GM21526 (cell line): ENCODE measurements around the gene RPS5.
"Not testable (repeated sequence)": the region's sequence is repeated elsewhere in the genome, so short reads cannot be mapped to it uniquely, and the experiment has no call there.

Experiments
- ATAC-seq: cut with Tn5 transposase; IDR thresholded peaks from one replicate; pipeline ENCODE4 v1.9.1; 2021; ENCODE audit warnings: moderate library complexity; ENCODE audit not compliant: unreplicated experiment, low FRiP score

RPS5 gene

DNA sequence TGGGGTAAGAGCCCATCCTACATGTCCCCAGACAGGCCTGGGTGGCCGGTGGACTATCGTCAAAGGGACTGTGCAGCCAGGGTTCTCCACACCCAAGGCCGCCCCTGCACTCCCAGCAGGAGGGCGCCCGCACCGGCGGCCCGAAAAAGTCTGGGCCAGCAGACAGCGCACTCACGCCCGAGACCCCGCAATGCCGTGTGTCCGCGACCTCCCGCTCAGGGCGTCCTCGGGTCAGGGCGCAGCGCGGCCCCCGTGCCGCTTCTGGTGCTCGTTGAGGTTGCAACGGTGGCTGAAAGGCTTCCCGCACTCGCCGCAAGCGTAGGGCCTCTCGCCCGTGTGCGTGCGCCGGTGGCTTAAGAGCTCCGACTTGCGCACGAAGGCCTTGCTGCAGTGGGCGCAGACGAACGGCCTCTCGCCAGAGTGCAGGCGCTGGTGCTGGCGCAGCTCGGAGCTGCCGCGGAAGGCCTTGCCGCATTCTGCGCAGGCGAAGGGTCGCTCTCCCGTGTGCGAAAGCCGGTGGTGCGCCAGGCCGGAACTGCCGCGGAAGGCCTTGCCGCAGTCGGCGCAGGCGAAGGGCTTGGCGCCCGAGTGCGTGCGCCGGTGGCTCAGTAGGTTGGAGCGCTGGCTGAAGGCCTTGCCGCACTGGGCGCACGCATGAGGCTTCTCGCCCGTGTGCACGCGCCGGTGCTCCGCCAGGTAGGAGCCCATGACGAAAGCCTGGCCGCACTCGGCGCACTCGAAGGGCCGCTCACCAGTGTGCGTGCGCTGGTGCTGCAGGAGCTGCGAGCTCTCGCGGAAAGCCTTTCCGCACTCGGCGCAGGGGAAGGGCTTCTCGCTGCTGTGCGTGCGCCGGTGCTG is 30.9 kb upstream of the RPS5 start:
- no peak for ATAC-seq

DNA sequence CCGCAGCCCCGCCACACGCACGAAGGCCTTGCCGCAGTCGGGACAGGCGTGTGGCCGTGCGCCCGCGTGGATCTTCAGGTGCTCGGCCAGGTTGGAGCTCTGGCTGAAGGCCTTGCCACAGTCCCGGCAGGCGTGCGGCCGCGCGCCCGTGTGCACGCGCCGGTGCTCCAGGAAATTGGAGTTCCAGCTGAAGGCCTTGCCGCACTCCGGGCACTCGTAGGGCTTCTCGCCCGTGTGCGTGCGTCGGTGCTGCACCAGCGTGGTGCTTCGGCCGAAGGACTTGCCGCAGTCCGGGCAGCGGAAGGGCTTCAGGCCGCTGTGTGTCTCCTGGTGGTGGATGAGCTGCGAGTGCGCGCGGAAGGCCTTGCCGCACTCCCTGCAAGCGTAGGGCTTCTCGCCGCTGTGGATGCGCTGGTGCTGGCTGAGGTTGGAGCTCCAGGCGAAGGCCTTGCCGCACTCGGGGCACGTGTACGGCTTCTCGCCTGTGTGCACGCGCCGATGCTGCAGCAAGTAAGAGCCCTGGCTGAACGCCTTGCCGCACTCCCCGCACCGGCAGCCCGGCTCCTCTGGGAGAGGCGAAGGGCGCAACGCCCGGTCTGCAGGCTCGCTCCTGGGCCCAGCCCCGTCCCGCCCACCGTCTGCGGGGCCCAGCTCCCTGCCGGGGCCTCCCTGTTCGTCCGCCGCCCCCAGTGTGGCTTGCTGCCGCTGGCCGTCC is 30.1 kb upstream of the RPS5 start:
- ATAC-seq: no peak

DNA sequence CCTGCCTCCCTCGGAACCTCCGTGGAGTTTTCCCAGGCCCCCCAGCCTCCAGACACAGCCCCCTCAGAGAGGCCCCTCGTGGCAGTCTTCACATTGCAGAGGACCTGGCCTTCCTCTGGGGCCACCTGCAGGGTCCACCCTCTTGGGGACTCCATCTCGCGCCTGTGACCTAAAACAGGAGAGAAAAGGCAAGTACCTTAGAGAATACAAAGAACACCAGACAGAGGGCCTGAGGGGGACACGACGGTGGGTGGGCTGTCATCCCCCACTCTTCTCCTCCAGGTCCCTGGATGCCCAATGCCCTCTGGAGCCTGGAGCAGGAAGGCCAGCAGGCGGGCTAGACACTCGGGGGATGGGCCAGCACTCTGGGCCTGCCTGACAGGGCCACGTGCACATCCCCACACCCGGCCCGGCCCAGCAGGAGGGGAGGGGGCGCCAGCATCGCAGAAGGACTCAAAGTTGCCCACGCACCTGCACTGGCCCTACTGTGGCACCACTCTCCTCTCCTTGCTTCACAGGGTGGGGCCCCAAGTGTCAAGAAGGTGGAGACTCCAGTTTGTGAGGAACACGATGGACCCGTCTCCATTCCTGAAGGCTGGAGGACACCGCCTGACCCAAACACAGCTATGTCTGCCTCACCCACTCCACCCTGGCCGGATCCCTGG is 29.5 kb upstream of the RPS5 start:
- no peak for ATAC-seq

DNA sequence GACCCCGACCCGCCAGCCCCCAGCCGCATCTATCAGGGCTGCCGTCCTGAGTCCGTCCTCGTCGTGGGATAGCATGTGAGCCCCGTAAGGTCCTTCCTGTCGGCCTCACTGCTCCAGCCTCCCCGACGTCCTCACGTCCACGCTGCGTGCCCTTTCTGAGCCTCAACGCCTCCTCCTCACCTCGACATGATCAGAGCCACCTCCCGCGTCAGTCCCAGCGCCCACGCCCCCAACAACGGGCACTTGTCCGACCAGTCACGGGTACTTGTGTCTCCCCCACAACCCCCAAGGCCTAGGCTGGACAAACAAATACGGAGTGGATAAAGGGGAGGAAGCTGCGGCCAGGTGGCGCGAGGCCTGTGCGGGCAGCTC is 25.2 kb upstream of the RPS5 start:
- peak; percentile 9 for ATAC-seq

DNA sequence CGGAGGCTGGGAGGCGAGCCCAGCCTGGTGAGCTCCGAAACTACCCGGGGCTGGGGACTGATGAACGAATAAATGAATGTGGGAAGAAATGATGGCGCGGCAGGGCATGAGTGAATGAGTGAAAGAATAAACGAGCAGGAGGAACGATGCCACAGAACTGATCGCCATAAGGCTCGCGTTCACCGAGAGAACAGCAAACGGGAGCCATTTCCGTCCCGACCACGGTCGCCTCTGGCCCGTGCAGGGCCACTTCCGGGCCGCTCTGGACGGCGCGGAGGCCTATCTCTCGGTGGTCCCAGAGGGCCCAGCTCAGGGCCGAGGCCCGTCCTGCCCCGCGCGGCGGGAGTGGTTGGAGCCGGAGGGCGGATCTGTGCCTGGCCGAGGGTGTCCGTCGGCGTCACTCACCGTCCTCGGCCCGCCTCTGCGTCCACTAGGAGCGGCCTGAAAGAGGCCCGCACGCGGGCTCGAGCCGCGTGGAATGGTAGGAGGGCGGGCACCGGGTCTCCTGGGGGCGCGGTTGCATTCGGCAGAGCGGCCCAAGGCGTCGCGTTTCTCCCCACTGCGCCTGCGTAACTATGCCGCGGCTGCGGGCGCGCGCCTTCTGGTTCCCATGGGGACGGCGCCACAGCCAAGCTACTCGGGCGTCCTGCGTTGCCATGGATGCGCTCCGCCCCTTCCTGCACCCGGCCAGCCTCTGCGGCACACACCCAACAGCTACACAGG is 24.6 kb upstream of the RPS5 start, which contains the start of gene ZNF497:
Gene ZNF497, minus strand, starts transcription at position 480 of the 723 bp plus-strand sequence. CDS start 5,116 bp downstream, outside the sequence.
- ATAC-seq: peak; percentile 78

DNA sequence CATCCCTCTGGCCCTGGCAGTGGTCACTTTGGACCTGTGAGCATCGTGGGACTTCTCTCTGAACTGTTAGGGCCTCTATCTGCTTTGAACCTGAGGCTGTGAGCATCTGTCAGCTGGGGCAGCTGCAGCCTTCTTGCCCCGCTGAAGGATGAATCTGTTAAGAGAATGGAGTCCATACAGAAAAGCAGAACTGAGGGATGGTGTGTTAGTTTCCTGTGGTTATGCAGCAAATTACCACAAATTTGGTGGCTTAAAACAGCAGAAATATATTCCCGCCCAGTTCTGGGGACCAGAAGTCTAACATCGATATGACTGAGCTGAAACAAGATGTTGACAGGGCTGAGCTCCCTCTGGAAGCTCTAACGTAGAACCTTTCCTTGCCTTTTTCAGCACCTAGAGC is 22.9 kb upstream of the RPS5 start:
- ATAC-seq: no peak

DNA sequence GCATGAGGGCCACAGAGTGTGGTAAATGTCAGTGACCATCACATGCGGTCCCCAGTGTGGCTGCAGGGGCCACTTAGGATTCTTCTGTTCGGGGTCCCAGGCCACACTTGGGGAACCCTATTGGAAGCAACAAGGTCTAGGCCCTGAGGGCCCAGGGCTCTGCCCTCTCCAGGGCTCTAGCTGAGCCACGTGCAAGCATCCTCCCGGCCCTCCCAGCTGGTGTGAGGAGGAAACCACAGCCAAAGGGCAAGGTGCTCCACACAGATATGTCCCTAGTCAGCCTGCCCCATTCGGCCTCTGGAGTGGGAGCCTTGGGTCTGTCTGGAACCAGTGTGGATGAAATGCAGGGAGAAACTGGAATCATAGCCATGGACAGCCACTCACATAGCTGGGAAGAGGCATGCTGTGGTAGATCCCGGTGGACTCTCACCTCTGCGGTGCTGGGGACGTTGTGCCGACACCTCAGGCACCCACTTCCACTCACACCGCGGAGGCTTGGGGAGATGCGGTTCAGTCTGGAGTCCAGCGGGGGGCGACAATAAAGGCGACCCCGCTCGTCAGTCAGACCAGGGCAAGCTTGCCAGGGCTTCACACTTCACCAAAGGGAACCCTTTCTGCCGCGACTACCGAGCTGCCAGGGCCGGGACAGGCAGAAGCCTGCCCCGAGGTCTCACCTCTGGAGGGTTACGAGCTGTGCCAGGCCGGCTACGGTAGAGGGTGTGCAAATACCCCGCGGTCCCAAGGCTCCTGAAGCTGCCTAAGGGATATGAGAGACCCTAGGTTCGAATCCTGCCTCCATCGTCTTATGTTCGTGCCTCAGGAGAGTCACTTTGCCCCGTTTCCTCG is 20.3 kb upstream of the RPS5 start:
- ATAC-seq: no peak

DNA sequence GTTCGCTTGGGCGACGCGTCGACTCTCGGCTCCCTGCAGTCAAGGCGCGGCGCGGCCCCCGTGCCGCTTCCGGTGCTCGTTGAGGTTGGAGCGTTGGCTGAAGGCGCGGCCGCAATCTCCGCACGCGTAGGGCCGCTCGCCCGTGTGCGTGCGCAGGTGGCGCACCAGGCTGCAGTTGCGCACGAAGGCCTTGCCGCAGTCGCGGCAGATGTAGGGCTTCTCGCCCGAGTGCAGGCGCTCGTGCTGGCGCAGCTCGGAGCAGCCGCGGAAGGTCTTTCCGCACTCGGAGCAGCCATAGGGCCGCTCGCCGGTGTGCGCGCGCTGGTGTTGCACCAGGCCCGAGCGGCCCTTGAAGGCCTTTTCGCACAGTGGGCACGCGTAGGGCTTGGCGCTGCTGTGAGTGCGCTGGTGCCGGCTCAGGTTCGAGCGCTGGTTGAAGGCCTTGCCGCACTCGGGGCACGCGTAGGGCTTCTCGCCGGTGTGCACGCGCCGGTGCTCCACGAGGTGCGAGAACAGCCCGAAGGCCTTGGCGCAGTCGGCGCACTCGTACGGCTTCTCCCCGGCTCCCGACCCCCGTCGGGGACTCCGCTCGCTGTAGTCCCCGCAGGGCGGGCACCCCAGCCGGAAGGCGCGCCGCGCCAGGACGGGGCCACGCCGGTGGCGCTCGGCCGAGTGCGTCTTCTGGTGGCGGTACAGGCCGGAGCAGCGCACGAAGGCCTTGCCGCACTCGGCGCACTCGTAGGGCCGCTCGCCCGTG is 19.2 kb upstream of the RPS5 start:
- no peak for ATAC-seq

DNA sequence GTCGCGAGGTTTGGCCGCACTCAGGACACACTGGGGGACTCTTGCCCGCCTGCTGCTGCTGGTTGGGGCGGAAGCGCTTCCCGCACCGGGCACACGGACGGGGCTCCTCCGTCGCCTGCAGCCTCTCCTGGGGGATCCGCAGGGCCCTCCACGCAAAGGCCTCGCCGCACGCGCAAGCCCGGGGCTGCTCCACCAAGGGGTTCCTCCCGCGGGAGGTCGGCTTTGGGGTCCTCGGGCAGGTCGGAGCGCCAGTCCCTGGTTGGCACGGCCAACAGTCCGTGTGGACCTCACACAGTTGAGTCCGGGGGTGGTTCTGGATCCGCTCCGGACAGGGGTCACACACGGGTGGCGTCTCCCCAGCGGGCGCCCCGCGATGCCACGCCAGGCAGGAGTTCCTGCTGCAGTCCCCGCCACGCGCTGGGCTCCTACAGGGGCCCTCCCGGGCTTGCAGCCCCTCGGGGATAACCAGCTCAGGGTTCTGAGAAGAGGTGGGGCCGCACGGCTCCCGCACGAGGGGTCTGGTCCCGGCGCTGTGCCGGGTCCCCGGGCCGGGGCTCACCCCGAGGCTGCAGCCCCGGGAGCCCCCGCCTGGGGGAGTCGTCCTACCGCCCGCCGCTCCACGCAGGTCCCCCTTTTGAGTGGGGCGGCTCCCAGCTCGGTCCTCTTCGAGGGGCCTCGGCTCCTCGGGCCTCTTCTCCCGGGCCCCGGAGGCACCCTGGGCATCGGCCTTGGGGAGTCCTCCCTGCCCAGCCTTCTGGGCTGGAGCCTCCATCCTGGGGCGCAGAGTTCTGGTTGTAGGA is 18.3 kb upstream of the RPS5 start:
- ATAC-seq: no peak

DNA sequence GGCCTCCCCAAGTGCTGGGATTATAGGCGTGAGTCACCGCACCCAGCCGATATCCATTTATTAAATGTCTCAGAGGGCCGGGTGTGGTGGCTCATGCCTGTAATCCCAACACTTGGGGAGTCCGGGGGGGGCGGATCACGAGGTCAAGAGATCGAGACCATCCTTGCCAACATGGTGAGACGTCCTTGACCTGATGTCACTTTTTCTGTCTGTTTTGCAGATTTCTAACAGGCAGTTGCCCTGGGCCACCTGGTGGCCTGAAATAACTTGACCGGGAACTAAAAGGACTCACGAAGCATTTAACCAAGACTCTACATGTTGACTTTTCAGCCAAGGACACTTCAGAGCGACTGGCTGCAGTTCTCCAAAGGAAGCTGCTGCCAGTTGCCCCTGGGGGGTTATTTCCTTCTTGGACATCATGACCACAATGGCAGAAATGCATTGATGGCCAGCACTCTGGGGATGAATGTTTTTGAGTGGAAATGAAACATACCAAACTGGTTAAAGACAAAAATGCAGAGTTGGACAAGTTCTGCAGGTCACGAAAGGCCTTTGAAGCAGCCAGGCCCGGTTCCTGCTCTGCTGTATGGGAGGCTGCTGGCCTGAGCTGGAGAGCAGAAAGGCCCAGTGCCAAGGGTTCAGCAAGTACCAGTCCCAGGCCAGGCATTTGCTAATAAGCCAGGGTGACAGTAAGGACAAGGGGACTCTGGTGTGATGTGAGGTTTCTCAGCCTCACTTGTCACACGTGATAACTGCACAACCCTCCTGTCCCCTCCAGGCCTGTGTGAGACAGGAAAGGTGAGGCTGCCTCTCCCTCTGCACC is 14.5 kb upstream of the RPS5 start:
- no peak for ATAC-seq

DNA sequence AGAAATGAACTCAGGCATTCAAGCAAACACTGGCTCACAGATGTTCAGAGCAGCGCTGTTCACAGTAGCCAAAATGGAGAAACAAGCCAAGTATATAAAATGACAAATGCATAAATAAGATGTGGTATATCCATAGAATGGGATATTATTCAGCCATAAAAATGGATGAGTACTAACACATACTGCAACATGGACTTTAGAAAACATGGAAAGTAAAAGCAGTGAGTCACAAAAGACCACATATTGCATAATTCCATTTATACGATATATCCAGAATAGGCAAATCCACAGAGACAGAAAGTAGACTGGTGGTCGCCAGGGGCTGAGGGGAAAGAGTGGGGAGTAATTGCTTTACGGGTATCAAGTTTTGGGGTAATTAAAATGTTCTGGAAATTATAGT is 12.9 kb upstream of the RPS5 start:
- no peak for ATAC-seq

DNA sequence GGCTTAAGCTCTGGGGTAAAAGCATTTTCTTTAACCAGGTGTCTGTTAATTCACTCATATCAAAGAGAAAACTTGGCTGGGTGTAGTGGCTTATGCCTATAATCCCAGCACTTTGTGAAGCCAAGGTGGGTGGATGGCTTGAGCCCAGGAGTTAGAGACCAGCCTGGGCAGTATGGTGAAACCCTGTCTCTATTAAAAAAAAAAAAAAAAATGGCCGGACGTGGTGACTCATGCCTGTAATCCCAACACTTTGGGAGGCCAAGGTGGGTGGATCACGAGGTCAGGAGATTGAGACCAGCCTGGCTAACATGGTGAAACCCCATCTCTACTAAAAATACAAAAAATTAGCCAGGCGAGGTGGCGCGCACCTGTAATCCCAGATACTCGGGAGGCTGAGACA is 10.3 kb upstream of the RPS5 start:
- not testable (repeated sequence) for ATAC-seq

DNA sequence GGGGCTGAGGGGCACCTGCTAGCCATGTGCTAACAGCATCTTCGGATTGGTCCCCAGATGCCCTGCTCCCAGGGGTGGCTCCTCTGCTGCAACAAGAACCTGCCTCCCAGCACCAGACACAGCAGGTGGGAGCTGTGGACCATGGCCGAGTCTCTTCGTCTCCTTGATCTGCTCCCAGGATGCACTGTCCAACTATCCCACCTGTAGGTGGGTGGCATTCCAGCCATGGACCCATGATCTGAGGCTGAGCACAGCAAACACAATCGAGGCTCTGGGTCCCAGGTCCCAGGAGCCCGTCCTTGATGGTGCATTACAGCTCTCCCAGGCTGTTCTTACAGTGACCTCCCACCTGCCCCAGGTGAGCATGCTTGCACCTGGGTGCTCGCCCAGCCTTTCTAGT is 7.8 kb upstream of the RPS5 start:
- ATAC-seq: no peak

DNA sequence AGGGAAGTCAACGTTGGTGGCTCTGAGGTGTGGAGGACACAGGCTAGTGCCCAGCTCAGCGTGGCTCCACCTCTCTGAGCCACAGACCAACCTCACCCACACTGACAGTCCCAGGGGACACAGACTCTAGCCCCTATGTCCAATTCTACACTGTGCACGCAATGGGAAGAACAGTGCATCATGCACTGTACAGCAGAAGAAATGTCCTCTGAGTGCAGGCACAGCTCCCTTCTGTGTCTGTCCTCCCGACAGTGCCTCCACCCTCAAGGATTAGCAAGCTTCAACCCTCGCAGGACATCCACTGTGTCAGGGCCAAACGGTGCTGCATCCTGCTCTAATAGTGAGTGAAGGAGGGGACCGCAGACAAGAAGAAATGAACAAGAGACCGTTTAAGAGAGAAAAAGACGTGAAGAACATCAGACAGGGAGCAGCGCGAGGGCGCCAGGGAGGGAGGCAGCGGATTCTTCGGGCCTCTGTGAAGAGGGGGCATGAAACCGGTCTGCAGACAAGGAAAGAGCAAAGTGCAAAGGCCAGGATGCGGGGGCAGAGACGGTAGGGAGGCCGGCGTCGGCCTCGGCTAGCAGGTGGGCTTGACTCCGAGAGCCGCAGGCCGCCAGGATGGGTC is 6.9 kb upstream of the RPS5 start:
- ATAC-seq: no peak

DNA sequence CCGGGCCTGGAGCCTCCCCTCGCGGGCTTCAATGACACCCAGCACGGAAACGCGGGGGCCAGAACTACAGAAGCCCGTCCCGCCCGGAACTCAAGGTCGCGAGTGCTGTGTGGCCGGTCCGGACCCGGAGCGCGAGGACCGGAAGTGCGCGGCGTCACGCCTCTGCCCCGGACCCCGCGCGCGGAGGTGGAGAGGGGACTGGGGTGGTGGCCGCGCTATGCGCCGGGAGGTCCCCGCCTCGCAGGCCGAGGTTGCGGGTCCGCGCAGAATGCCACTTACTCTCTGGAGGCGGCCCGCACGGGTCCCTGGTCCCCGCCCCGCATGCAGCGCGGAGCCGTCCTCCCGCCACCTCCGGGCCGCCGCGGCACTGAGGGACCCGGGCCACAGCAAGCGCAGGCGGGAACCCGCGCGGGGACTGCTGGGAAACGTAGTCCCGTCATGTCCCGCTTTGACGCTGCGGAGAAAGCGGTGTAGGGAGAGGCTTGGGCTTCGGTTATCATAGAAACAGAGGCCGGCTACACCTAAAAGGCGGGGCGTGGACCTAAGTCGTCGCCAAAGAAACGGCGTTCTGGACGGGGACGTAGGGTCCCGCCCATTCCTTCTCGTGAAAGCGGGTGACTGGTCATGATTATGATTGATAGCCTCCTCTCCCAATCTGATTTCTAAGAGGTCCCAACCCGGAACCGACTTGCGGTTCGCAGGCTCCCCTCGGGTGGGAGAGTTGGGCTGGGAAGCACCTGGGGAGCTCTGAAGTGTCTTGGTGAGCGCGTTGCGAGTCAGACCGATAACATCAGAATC is 6.2 kb upstream of the RPS5 start, which contains the start of gene ZNF837:
Gene ZNF837, minus strand, starts transcription at position 369 of the 798 bp plus-strand sequence. CDS start 11,698 bp downstream, outside the sequence.
- ATAC-seq: peak; percentile 71
